Measurements from ENCODE around the gene CDH13. TPM values are rescaled to one million over a fixed set of nuclear protein-coding genes. Genes with fewer than 3 reads are reported as not detected.

CDH13 gene
- total RNA-seq, 2 donors from 2014 or later = 2.4 to 6.3 TPM

DNA sequence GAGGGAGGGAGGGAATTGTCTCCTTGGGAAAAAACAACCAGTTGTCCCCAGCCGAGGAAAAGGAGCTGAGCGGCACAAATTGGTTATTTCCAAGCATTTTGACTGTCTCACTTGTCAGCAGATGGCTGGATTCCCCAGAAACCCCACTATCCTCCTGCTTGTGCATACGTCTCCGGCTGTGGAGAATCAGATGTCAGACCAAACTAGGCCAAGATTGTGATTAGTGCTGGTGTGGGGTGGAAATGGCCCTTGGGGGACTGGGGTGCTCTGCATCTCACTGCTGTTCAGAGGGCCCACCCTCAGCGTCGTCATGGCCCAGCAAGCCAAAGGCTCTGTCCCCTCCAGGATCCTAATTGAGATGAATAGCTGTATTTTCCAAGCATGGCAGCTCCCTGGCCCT is 1049.3 kb downstream of the CDH13 start:
- Histone ChIP-seq H3K27me3 (no peaks in the 10 kb centered on the region), H3K9ac (ENCODE audit: low read depth in 2 of 2, low read length in 2 of 2) (no peak overlapping the region), H3K27ac (no peak overlapping the region), H3K4me3 (no peak overlapping the region), H3K36me3 (no peaks in the 10 kb centered on the region), H3K9me3 (no peaks in the 10 kb centered on the region), H3K4me1 (no peaks in the 10 kb centered on the region)
- intact Hi-C loops (cut with DNase I) = no loop called here
- TF ChIP-seq, protein P1, sequence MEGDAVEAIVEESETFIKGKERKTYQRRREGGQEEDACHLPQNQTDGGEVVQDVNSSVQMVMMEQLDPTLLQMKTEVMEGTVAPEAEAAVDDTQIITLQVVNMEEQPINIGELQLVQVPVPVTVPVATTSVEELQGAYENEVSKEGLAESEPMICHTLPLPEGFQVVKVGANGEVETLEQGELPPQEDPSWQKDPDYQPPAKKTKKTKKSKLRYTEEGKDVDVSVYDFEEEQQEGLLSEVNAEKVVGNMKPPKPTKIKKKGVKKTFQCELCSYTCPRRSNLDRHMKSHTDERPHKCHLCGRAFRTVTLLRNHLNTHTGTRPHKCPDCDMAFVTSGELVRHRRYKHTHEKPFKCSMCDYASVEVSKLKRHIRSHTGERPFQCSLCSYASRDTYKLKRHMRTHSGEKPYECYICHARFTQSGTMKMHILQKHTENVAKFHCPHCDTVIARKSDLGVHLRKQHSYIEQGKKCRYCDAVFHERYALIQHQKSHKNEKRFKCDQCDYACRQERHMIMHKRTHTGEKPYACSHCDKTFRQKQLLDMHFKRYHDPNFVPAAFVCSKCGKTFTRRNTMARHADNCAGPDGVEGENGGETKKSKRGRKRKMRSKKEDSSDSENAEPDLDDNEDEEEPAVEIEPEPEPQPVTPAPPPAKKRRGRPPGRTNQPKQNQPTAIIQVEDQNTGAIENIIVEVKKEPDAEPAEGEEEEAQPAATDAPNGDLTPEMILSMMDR (IDR thresholded peaks at IDR 0.05) = no peak
- no peak for DNase-seq

DNA sequence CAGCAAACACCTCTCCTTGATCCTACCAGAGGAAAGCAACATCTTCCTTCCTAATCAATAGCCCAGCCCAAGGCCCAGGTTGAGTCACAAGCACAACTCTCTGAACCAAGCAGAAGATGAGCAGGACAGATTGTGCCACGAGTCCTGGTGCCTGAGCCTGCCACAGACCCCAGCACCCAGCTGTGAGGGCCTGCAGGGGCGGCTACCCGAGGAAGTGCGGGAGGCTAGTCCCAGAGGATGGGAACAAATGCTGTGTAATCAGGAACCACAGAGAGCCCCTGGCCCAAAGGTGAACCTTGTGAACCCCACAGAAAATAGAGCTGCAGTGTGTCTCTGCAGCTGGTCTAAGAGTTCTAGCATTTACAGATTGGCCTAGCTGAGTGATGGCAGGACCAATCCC is 1054.2 kb downstream of the CDH13 start:
- H3K36me3 ChIP-seq = no peaks in the 10 kb centered on the region
- H3K27me3 ChIP-seq = no peaks in the 10 kb centered on the region
- intact Hi-C loops (cut with DNase I) = no loop called here
- H3K9me3 ChIP-seq = no peaks in the 10 kb centered on the region
- H3K4me3 ChIP-seq = no peak overlapping the region
- H3K9ac ChIP-seq (ENCODE audit: low read depth in 2 of 2, low read length in 2 of 2) = no peak overlapping the region
- no peak for DNase-seq
- H3K27ac ChIP-seq = no peak overlapping the region
- H3K4me1 ChIP-seq = no peaks in the 10 kb centered on the region
- TF ChIP-seq, protein P1 (IDR thresholded peaks at IDR 0.05) = no peak

DNA sequence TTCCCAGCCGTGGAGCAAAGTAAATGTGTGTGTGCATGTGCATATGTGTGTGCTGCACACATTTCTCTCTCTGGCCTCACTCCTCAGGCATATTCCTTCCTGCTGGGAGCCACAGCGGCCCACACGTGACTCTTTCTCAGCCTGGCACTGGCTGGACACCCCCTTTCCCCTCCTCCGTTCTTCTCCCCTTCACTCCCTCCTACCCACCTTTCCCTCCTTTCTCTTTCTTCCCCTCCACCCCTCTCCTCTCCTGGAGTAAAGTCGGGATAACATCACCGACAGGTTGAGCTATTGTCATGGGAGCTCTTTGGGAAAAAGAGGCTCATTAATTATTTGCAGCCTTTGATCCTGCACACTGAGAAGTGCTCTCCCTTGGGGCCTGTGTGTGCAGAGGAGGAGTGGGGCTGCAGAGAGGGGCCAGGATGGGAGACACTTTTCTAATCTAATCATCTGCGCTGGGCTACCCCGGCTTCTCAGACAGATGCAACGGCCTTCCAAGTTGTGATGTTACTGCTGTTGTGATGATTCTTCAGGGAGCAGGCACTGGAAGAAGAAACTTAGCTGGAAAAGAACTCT is 1054.7 kb downstream of the CDH13 start:
- Histone ChIP-seq H3K4me3 (no peak overlapping the region), H3K9ac (ENCODE audit: low read depth in 2 of 2, low read length in 2 of 2) (no peak overlapping the region), H3K36me3 (no peaks in the 10 kb centered on the region), H3K27ac (no peak overlapping the region), H3K9me3 (no peaks in the 10 kb centered on the region), H3K4me1 (no peaks in the 10 kb centered on the region), H3K27me3 (no peaks in the 10 kb centered on the region)
- intact Hi-C loops (cut with DNase I) = no loop called here
- TF ChIP-seq, protein P1 (IDR thresholded peaks at IDR 0.05) = no peak
- no peak for DNase-seq

GRCh38 chr16:83682116-83682867 is 1055.5 kb downstream of the CDH13 start:
- H3K36me3 ChIP-seq = no peaks in the 10 kb centered on the region
- TF ChIP-seq, protein P1 (IDR thresholded peaks at IDR 0.05) = no peak
- intact Hi-C loops (cut with DNase I) = no loop called here
- H3K9me3 ChIP-seq = no peaks in the 10 kb centered on the region
- no peak overlapping the region for H3K27ac ChIP-seq
- no peaks in the 10 kb centered on the region for H3K4me1 ChIP-seq
- H3K4me3 ChIP-seq = no peak overlapping the region
- no peaks in the 10 kb centered on the region for H3K27me3 ChIP-seq
- no peak overlapping the region for H3K9ac ChIP-seq (ENCODE audit: low read depth in 2 of 2, low read length in 2 of 2)
- no peak for DNase-seq

DNA sequence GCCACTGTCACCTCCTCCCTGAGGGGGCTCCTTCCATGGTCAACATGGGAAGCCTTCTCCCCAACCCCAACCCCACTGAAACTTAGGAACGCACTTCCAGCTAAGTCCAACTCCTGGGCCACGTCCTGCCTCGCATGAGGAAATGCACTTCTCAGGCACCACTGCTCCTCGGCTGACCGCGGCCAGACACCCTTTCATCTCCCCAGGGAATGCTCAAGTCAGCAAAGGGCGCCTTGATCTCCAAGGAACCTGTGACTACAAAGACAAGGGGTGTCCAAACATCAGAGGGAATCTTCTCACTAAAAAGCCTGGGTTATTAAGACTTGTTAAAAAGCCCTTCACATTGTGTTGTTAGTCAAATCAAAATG is 1056.1 kb downstream of the CDH13 start:
- Histone ChIP-seq H3K9ac (ENCODE audit: low read depth in 2 of 2, low read length in 2 of 2) (no peak overlapping the region), H3K9me3 (no peaks in the 10 kb centered on the region), H3K27me3 (no peaks in the 10 kb centered on the region), H3K36me3 (no peaks in the 10 kb centered on the region), H3K4me1 (no peaks in the 10 kb centered on the region), H3K4me3 (no peak overlapping the region), H3K27ac (no peak overlapping the region)
- DNase-seq = no peak
- TF ChIP-seq, protein P1 (IDR thresholded peaks at IDR 0.05) = no peak
- intact Hi-C loops (cut with DNase I) = no loop called here
